Liver (tissue), 9 donors: ENCODE results near the gene CTSA. TPM values are rescaled to one million over a fixed set of nuclear protein-coding genes. Genes with fewer than 3 reads are reported as not detected.

Experiments
- DNase-seq: peaks from one replicate; pipeline ENCODE4 v3.0.0-alpha.2; 2017; ENCODE audit warnings: low spot score
- H3K27ac ChIP-seq, 2 donors: one replicate each; pipeline ENCODE4 v1.7.0; 2013; ENCODE audit warnings: inconsistent platforms in 2 of 2, low read length in 2 of 2, control low read depth in 1 of 2, low read depth in 1 of 2, mild to moderate bottlenecking in 1 of 2
- H3K27me3 ChIP-seq, 4 donors: one replicate each; pipeline versions ENCODE4 v1.6.1 to v1.7.0; 2013; ENCODE audit warnings: low read length in 3 of 4, inconsistent platforms in 1 of 4, mild to moderate bottlenecking in 1 of 4, moderate library complexity in 1 of 4; ENCODE audit not compliant: control insufficient read depth in 4 of 4, insufficient read depth in 4 of 4
- H3K36me3 ChIP-seq, 4 donors: one replicate each; pipeline versions ENCODE4 v1.6.1 to v1.7.0; 2013; ENCODE audit warnings: low read length in 3 of 4, mild to moderate bottlenecking in 3 of 4, low read depth in 1 of 4, moderate library complexity in 1 of 4; ENCODE audit not compliant: control insufficient read depth in 4 of 4, insufficient read depth in 3 of 4
- H3K4me1 ChIP-seq, 4 donors: one replicate each; pipeline versions ENCODE4 v1.6.1 to v1.7.0; 2013; ENCODE audit warnings: low read length in 3 of 4, mild to moderate bottlenecking in 3 of 4, moderate library complexity in 1 of 4; ENCODE audit not compliant: control insufficient read depth in 4 of 4, insufficient read depth in 4 of 4
- H3K4me3 ChIP-seq, 3 donors: one replicate each; pipeline versions ENCODE4 v1.6.1 to v1.7.0; 2013; ENCODE audit warnings: low read length in 3 of 3, control low read depth in 1 of 3, low read depth in 1 of 3, mild to moderate bottlenecking in 1 of 3
- H3K9ac ChIP-seq, 2 donors: one replicate each; pipeline ENCODE4 v1.7.0; 2013; ENCODE audit warnings: low read length in 2 of 2, mild to moderate bottlenecking in 2 of 2, moderate library complexity in 2 of 2, control low read depth in 1 of 2, low read depth in 1 of 2
- H3K9me3 ChIP-seq, 4 donors: one replicate each; pipeline versions ENCODE4 v1.6.1 to v1.7.0; 2013; ENCODE audit warnings: low read length in 3 of 4; ENCODE audit not compliant: control insufficient read depth in 4 of 4
- ATF3 ChIP-seq: IDR thresholded peaks from 2 replicates; pipeline ENCODE4 v1.6.1; 2016; ENCODE audit warnings: antibody characterized with exemption
- CTCF ChIP-seq: fragments of 150-350 bp; IDR thresholded peaks from 2 replicates; pipeline ENCODE4 v1.5.1; 2017; ENCODE audit warnings: improper control_type of control experiment, low read depth, low read length; ENCODE audit not compliant: missing input control
- EGR1 ChIP-seq, 2 donors: IDR thresholded peaks; 2 replicates each; pipeline ENCODE4 v1.6.1; 2016 to 2018; ENCODE audit warnings: antibody characterized with exemption in 2 of 2, low read depth in 2 of 2
- GABPA ChIP-seq, 2 donors: IDR thresholded peaks in 1 of 2; conservative IDR thresholded peaks in 1 of 2; 2 replicates each; pipeline ENCODE4 v1.6.1; 2016; ENCODE audit warnings: antibody characterized with exemption in 2 of 2, mild to moderate bottlenecking in 1 of 2, moderate library complexity in 1 of 2
- HNF4A ChIP-seq, 2 donors: conservative IDR thresholded peaks; 2 replicates each; pipeline ENCODE4 v1.6.1; 2016; ENCODE audit warnings: antibody characterized with exemption in 2 of 2, mild to moderate bottlenecking in 2 of 2
- HNF4G ChIP-seq: IDR thresholded peaks from 2 replicates; pipeline ENCODE4 v1.6.1; 2016; ENCODE audit warnings: antibody characterized with exemption
- REST ChIP-seq: IDR thresholded peaks from 2 replicates; pipeline ENCODE4 v1.6.1; 2016; ENCODE audit warnings: antibody characterized with exemption, mild to moderate bottlenecking
- RXRA ChIP-seq, 2 donors: IDR thresholded peaks; 2 replicates each; pipeline ENCODE4 v1.6.1; 2017 to 2018; ENCODE audit warnings: antibody characterized with exemption in 2 of 2, mild to moderate bottlenecking in 1 of 2
- YY1 ChIP-seq: IDR thresholded peaks from 2 replicates; pipeline ENCODE4 v1.6.1; 2016; ENCODE audit warnings: antibody characterized with exemption, mild to moderate bottlenecking
- ZBTB33 ChIP-seq: IDR thresholded peaks from 2 replicates; pipeline ENCODE4 v1.6.1; 2016; ENCODE audit warnings: antibody characterized with exemption
- WGBS: extraction: QIAGEN DNeasy Blood & Tissue Kit; methylation state at CpG from one replicate; pipeline ENCODE4 v1.1.7; 2013; 5-methylcytosine and 5-hydroxymethylcytosine counted together
- polyA plus RNA-seq, 2 donors: library from polyadenylated mRNA; stranded (reverse) in 1 of 2; unstranded in 1 of 2; fragments of 200-250 nt in 1 of 2; fragments of >200 nt in 1 of 2; fragmentation: Nextera tagmentation in 1 of 2; extraction: Ambion mirVana in 1 of 2; gene quantifications; one replicate each; pipeline versions ENCODE4 v1.2.1 to v1.2.3, GENCODE V29; 2013 to 2015
- total RNA-seq, 2 donors: library from RNA; depleted of rRNA; stranded (reverse); fragments of >200 nt; gene quantifications; one replicate each; pipeline ENCODE4 v1.2.3, GENCODE V29; 2014
- donor health status: healthy.
- donor health status: healthy.
- donor health status: healthy.
- donor health status: healthy.
- donor health status: healthy.

The CTSA gene
- total and polyA plus RNA-seq, 4 donors = 45.6 to 151 (median 76.4) TPM

DNA sequence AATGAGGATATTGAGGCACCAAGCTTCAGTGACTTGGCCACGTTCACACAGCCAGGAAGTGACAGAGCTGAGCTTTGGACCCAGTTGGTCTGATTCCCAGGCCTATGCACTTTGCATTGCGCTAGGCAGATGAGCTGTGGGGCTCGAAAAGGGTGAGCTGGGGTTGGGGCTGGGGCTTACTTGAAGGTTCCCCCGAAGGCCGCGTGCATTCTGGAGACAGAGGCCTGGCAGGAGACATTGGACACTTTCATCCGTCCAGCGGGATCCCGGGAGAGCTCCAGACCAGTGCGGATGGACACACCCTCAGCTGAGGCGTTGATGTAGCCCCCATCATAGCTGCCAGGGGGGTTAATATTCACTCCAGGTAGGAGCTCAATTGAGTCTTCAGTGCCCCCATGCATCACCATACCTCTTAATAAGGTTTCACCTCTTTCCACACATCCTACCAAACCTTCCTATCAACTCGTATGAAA is 18.2 kb downstream of the CTSA start:
- Histone ChIP-seq H3K36me3 (no peaks in the 10 kb centered on the region), H3K27me3 (no peaks in the 10 kb centered on the region), H3K27ac (no peak overlapping the region), H3K9ac (no peak overlapping the region), H3K9me3 (no peaks in the 10 kb centered on the region), H3K4me1 (peaks cover 0 to 3% (median 0%) of the 10 kb centered on the region in 4 donors), H3K4me3 (no peak overlapping the region)
- DNase-seq = no peak
- 78% methylated on average over 12 of the region's 12 CpGs for WGBS
- TF ChIP-seq EGR1 (IDR thresholded peaks at IDR 0.05; ENCODE audit: low read depth in 2 of 2) = no peak
- TF ChIP-seq HNF4A (conservative IDR thresholded peaks at IDR 0.05) = peak; percentile 43 to 52

- no peak overlapping the region for H3K9ac ChIP-seq
- H3K36me3 ChIP-seq = no peaks in the 10 kb centered on the region
- 80% methylated on average over 22 of the region's 22 CpGs for WGBS
- no peaks in the 10 kb centered on the region for H3K9me3 ChIP-seq
- TF ChIP-seq GABPA (IDR thresholded peaks at IDR 0.05 in 1 of 2, conservative IDR thresholded peaks at IDR 0.05 in 1 of 2) = no peak
- TF ChIP-seq ATF3 = no peak
- TF ChIP-seq HNF4G = no peak
- TF ChIP-seq CTCF = no peak
- TF ChIP-seq EGR1 (IDR thresholded peaks at IDR 0.05; ENCODE audit: low read depth in 2 of 2) = no peak
- no peak for TF ChIP-seq REST
- TF ChIP-seq ZBTB33 = no peak
- no peak for TF ChIP-seq RXRA (IDR thresholded peaks at IDR 0.05)
- TF ChIP-seq YY1 = no peak
- TF ChIP-seq HNF4A (conservative IDR thresholded peaks at IDR 0.05) = no peak
- no peak overlapping the region for H3K4me3 ChIP-seq
- H3K27me3 ChIP-seq = no peaks in the 10 kb centered on the region
- H3K4me1 ChIP-seq = peaks cover 0 to 3% (median 1%) of the 10 kb centered on the region in 4 donors
- DNase-seq = no peak
- H3K27ac ChIP-seq = no peak overlapping the region
Observed at GRCh38 chr20:45909817-45910669, 18.9 kb downstream of the CTSA start.
